Ishikawa (cell line): ENCODE data around the gene RPS15.

Experiments
- REST ChIP-seq: IDR thresholded peaks from 2 replicates; pipeline ENCODE4 v1.6.1; 2012; ENCODE audit warnings: low read depth, mild to moderate bottlenecking
- TCF12 ChIP-seq: IDR thresholded peaks from 2 replicates; pipeline ENCODE4 v1.6.1; 2012; ENCODE audit warnings: low read depth

GRCh38 chr19:1489463-1490310 is 51.5 kb downstream of the RPS15 start:
- no peak for TF ChIP-seq REST
- no peak for TF ChIP-seq TCF12
